ENCODE results near the gene LSM8. TPM values are rescaled to one million over a fixed set of nuclear protein-coding genes. Genes with fewer than 3 reads are reported as not detected.

The LSM8 gene
- total RNA-seq, 1 donor from 2014 or later = 36.4 TPM

DNA sequence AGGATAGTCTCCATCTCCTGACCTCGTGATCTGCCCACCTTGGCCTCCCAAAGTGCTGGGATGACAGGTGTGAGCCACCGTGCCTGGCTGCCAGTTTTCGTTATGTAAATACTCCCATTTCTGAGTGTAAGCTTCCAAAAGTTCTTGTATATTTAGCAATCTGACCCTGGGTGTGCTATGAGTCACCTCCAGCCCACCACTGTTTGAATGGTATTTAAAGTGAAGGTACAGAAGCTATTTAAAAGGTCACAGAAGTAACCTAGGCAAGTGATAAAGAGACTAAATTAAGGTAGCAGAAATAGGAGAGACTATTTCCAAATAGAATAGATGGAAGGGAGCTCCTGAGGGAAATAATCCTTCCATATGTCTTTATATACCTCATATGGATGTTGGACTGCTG, 36.6 kb downstream of the LSM8 start:
- Mint-ChIP-seq H3K4me3 (no peak overlapping the region), H3K9me3 (no peaks in the 10 kb centered on the region), H3K4me1 (peaks cover 10% of the 10 kb centered on the region), H3K27ac (no peak overlapping the region), H3K27me3 (ENCODE audit: low read depth) (no peaks in the 10 kb centered on the region), H3K36me3 (no peaks in the 10 kb centered on the region)
- no peak for TF ChIP-seq CTCF (IDR thresholded peaks at IDR 0.05; ENCODE audit: unreplicated experiment)
- no peak for DNase-seq (ENCODE audit: low spot score in 2 of 2, unreplicated experiment in 2 of 2)

DNA sequence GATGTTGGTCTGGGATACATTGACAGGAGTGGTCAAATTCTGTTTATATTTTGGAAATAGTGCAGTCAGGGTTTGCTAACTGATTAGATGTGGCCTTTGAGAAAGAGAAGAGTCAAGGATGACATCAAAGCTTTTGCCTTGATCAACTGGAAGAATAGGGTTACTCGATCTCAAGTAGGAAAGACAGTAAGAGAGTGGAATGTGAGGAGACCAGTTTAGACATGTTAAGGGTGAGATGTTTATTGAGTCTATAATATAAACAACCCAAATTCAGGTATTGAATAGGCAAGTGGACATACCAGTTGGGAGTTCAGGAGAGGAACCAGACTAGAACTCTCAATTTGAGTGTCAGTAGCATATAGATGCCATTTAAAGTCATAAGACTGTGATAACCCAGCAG, 38.6 kb downstream of the LSM8 start:
- no peak for DNase-seq (ENCODE audit: low spot score in 2 of 2, unreplicated experiment in 2 of 2)
- Mint-ChIP-seq H3K27ac (no peak overlapping the region), H3K27me3 (ENCODE audit: low read depth) (no peaks in the 10 kb centered on the region), H3K4me3 (no peak overlapping the region), H3K9me3 (no peaks in the 10 kb centered on the region), H3K36me3 (no peaks in the 10 kb centered on the region), H3K4me1 (peaks cover 10% of the 10 kb centered on the region)
- no peak for TF ChIP-seq CTCF (IDR thresholded peaks at IDR 0.05; ENCODE audit: unreplicated experiment)

GRCh38 chr7:118224521-118224920, 40.6 kb downstream of the LSM8 start, which contains the start of gene ANKRD7:
ANKRD7 (plus strand) TSS chr7:118224704; CDS start chr7:118224831, 127 bp downstream.
- no peak within 1 kb of the TSS for H3K4me3 Mint-ChIP-seq
- H3K27ac Mint-ChIP-seq = no peak within 1 kb of the TSS
- no peaks in the 10 kb centered on the region for H3K4me1 Mint-ChIP-seq
- no peaks in the 10 kb centered on the region for H3K27me3 Mint-ChIP-seq (ENCODE audit: low read depth)
- H3K9me3 Mint-ChIP-seq = no peaks in the 10 kb centered on the region
- TF ChIP-seq CTCF (IDR thresholded peaks at IDR 0.05; ENCODE audit: unreplicated experiment) = no peak
- no peaks in the 10 kb centered on the region for H3K36me3 Mint-ChIP-seq
- DNase-seq (ENCODE audit: low spot score in 2 of 2, unreplicated experiment in 2 of 2) = no peak

- Mint-ChIP-seq H3K9me3 (no peaks in the 10 kb centered on the region), H3K27me3 (ENCODE audit: low read depth) (no peaks in the 10 kb centered on the region), H3K36me3 (no peaks in the 10 kb centered on the region), H3K4me3 (no peak overlapping the region), H3K27ac (no peak overlapping the region), H3K4me1 (no peaks in the 10 kb centered on the region)
- no peak for DNase-seq (ENCODE audit: low spot score in 2 of 2, unreplicated experiment in 2 of 2)
- no peak for TF ChIP-seq CTCF (IDR thresholded peaks at IDR 0.05; ENCODE audit: unreplicated experiment)
These were observed 48.9 kb downstream of the LSM8 start for GRCh38 chr7:118232837-118233236.

- no peaks in the 10 kb centered on the region for H3K4me1 Mint-ChIP-seq
These were observed 49.8 kb downstream of the LSM8 start for GRCh38 chr7:118233799-118234198.

More at GRCh38 chr7:118233799-118234198, 49.8 kb downstream of the LSM8 start:
- DNase-seq (ENCODE audit: low spot score in 2 of 2, unreplicated experiment in 2 of 2) = no peak
- no peak for TF ChIP-seq CTCF (IDR thresholded peaks at IDR 0.05; ENCODE audit: unreplicated experiment)
- H3K4me3 Mint-ChIP-seq = no peak overlapping the region
- H3K27me3 Mint-ChIP-seq (ENCODE audit: low read depth) = no peaks in the 10 kb centered on the region
- no peaks in the 10 kb centered on the region for H3K9me3 Mint-ChIP-seq
- H3K36me3 Mint-ChIP-seq = no peaks in the 10 kb centered on the region
- H3K27ac Mint-ChIP-seq = no peak overlapping the region

Measured in mesothelial cell of epicardium (in vitro differentiated cells).